Astrocyte of the hippocampus (primary cell): ENCODE data around the gene RARA.

Source experiments
- DNase-seq: peaks from one replicate; pipeline ENCODE4 v3.0.0; 2011; ENCODE audit warnings: low read depth, low spot score

RARA gene

DNA sequence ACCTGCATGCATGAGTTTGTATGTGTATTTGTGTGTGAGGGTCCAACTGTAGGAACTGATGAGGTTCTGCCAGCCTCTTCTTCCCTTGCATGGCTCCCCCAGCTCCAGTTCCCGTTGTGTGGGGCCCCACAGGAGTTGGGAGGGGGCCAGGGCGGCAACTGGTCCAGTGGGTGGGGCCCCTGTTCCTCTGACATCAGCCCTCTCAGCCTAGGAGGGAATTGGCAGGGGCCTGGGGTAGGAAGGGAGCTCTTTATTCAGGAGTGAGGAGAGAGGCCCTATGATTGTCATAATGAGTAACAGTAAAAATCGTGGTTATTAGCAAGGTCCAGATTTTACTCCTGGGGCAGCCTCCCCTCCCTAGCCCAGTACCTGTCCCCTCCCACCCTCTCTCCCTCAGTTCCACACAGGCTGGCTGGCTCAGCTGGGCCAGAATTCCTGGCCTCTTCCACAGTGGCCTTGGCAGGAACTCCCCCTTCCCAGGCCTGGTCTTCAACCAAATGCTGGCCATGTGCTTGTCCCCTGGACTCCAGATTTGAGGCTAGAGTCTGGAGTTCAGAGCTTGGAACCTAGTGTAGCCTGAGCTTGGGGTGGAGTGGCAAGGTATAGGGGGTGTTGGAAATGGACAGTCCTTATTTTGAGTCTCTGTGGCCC, 18.9 kb downstream of the RARA start:
- peak; percentile 19 for DNase-seq

DNA sequence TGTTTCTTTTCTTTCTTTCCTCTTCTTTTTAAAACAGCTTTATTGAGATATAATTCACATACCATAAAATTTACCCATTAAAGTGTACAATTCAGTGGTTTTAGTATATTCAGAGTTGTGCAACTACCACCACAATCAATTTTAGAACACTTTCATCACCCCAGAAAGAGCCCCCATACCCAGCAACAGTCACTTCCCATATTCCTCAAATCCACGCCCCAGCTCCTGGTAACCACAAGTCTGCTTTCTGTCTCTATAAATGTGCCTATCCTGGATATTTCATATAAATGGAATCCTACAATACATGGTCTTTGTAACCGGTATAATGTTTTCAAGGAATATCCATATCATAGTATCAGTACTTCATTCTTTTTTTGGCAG, 19.4 kb downstream of the RARA start:
- DNase-seq, result no peak

DNA sequence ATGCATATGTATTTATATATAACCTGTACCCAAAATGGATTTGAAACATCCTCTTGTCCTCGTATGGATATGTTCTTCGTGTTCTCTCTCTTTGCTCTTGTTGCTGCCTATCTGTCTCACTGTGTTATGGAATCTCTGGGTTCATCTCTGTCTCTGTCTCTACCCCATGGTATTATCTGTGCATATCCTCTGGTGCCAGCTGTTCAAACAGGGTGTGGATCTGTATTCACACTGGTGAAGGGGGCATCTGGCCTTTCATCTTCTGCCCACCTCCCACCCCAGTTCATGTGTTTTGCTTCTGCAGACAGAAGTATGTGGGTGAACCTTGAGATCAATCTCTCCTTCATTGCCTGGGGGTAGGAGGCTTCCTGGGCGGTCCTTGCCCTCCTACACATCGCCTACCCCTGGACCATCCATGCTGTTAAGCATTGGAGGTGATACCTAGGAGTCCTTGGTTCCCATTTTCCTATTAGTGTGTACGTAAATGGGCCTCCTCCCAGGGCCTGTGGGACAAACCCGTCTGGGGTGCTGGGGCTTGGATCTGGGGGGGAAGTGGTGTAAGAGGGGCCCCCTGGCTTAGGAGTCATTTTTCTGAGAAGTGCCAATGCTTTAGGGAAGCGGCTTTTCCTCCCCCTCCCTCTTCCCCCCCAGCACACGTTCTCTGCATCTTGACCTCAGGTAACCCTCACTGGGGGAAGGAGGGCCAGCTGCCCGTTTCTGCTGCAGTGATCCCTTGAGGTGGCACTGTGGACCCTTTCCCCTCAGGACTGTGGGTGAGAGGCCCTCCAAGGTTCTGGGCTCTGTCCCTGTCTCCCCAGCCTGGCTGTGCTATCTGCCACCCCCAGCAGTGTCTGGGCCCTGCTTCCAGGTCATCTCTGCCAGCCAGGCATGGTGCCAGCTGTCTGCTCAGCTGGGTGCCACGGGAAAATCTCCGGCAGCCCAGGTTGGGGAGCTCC, 21.1 kb downstream of the RARA start:
- DNase-seq, result peak; percentile 38

DNA sequence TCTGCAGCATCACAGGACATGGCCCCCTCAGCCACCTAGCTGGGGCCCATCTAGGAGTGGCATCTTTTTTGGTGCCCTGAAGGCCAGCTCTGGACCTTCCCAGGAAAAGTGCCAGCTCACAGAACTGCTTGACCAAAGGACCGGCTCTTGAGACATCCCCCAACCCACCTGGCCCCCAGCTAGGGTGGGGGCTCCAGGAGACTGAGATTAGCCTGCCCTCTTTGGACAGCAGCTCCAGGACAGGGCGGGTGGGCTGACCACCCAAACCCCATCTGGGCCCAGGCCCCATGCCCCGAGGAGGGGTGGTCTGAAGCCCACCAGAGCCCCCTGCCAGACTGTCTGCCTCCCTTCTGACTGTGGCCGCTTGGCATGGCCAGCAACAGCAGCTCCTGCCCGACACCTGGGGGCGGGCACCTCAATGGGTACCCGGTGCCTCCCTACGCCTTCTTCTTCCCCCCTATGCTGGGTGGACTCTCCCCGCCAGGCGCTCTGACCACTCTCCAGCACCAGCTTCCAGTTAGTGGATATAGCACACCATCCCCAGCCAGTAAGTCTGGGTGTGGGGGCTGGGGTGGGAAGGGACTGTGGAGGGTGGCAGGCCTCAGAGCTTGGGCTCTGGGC, 22.0 kb downstream of the RARA start:
- no peak for DNase-seq

DNA sequence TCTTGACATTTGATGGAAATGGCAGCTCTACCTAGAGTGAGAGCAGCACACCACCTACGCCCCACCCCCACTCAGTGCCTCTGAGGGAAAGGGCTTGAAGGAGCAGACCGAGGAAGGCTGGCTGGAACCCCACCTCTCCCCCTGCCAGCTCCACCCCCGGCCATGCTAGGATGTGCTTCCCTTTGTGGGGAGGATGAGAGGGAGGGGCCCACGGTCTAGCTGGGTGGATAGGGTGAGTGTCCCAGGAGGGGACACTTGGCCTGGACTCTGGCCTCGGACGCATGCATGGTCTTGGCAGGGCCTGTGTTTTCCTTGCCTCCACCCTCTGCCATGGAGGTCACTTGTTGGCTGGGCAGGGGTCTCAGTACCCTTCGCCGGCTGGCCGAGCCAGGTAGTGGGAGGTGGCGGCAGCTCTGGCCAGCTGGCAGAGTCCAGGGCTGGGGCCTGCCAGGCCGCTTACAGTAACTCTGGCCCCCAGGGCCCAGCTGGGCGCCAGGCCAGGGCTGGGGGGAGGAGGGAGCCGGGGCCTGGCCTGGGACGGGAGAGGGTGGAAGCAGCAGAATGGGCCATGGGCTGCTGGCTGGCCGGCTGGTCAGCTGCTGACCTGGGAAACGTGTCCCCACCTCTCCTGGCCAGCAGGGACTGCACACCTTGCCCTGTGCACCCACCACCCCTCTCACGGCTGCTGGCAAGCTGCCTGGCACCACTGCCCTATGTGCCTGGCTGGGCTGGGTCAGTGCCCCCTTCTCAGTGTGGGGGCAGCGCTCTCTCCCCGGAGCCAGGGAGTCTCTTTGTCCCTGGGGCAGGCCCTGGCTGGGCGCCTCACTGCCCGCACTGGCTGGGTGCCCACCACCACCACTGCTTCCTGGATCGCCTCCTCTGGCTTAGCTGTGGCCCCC, 23.0 kb downstream of the RARA start:
- peak; percentile 95 for DNase-seq

DNA sequence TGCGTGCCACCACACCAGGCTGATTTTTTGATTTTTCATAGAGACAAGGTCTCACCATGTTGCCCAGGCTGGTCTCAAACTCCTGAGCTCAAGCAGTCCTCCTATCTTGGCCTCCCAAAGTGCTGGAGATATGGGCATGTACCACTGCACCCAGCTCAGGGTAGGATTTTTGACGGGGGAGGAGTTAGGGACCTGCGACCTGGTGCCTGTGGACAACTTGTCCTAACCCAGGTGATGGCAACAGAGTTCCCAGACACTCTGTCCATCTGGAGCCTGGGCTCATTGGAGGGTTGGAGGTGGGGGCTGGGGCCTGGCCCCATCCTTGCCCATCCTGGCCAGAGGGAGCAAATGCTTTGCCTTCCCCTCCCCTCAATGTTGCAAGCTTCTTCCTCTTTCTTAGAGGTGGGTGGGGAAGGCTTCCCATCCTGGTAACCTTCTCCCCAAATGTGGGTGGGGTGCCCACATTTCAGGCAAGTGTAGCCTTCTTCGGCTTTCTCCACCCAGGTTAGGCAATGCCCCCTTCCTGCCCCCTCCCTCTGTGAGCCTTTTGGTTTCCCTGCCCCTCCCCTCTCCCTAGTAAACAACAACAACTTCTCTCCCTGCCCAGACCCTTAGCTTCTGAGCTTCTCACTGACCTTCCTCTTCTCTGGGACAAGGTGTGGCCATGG, 24.9 kb downstream of the RARA start:
- DNase-seq, result no peak

DNA sequence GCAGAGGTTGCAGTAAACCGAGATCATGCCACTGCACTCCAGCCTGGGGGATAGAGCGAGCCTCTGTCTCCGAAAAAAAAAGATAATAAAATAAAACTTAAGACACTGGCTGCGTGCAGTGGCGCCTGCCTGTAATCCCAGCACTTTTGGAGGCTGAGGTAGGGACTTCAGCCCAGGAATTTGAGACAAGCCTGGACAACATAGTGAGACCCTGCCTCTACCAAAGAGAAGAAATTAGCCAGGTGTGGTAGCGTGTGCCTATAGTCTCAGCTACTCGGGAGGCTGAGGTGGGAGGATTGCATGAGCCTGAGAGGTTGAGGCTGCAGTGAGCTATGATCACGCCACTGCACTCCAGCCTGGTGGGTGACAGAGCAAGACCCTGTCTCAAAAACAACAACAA, 26.6 kb downstream of the RARA start:
- no peak for DNase-seq

DNA sequence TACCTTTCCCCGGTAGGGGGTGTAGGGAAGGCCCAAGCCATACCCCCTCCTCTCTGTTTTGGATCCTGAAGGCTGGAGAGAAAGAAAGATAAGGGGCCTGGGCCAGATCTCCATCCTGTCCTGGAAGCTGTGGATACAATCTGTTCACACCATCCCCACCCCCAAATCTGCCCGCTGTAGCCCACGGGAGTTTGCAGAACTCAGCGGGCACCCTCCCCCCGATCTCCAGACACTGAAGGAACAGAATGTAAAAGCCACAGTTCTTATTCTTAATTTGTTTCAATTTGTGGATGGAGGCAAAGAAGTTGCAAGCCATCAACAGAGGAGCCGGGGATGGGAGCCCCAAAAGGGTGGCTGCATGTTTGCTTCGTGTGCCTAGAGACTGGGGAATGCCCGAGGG, 28.4 kb downstream of the RARA start:
- DNase-seq, result no peak

DNA sequence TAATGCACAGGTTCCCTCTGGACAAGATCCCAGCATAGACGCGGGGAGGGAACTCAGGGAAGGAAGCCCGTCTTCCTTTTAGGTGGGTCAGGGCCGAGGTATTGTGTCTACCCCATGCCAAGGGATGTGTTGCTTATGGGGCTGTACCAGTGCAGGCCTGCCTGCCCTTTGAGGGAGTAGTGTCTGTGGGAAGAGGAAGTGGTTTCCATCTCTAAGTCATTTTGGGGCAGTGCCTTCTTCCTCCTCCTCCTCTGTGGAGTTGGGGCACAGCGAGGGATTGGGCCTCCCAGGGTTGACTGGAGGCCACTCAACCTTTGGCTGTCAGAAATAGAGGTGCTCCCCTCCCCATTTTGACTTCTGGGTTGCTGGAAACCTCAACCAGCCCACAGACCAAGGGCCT, 29.1 kb downstream of the RARA start:
- DNase-seq, result no peak

DNA sequence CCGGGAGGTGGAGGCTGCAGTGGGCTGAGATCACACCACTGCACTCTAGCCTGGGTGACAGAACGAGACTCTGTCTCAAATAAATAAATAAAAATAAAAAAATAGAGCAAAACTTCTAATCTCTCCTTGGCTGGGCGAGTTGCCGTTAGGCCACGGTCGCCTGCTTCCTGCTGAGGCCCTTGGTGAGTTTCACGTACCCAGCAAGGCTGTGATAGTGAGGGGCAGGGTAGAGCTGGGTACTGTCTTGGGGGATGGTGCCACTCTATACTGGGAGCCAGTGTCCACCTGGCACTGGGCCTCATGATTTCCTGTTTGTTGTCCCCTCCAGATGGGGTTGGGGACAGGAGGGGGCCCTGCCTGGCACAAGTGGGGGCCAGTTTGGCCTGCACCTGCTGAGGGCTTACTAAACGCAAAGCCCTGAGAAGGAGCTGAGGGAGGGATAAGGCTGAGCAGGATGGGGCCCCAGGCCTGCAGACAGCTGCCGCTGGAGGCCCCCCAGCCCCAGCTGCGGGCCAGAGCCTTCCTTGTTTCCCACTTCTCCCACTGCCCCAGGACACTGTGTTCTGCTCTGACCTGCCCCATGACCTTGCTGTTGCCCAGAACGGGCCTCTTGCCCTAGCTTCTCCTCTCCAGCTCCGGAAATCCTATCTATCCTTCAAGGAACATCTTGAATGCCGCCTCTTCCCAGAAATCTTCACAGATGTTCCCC, 30.1 kb downstream of the RARA start:
- DNase-seq, result no peak

DNA sequence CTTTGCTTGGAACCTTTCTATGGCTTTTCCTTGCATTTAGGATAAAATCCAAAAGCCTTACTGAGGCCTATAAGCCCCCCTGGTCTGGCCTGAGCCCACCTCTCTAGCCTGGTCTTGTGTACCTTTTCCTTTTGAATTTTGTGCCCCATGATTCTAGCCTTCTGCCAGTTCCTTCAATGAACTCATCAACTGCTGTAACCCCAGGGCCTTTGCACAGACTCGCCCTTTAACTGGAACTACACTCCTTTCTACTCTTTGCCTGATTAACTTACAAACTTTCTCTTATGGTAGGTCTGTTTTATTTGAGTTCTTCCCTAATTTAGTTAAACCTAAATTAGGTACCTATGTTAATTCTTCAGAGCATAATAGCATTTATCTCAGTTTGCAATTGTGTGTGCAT, 31.3 kb downstream of the RARA start:
- no peak for DNase-seq

DNA sequence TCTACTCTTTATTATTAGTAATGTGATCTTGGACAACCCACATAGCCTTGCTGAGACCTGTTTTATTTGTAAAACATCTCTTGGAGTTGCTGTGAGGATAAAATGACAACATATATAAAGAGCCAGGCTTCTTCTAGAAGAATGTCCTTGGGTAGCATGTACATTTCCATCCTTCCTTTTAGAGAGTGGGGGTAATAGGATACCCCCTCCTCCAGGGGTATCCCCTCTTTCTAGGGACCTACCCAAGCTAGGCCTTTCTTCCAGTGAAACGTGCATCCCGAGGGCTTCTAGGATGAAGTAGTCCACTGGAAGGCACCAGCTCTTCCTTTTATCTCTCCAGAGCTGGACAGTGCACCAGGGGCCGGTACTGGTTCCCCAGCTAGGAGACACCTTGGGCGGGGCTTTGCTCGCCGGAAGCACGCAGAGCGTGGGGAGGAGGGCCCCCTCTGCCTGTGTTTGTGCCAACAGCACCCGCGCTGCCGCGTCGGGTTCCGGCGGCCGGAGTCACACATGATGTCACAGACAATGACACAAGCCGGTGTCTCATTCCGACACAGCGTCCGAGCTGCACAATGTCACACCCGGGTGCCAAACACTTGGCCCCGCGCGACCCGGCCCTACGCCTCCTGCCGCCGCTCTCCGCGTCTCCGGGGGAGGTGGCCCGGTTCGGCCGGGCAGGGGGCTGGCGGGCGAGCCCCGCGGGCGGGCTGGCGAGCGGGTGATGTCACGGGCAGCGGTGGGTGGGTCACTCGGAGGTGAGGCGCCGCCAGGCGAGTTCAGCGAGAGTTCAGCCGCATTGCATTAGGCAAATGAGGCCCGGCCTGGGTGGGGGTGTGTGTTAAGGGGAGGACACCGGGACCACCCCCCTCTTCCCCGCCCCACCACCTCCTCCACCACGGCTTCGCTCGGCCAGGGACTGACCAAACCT, 32.2 kb downstream of the RARA start:
- DNase-seq, result peak; percentile 93

DNA sequence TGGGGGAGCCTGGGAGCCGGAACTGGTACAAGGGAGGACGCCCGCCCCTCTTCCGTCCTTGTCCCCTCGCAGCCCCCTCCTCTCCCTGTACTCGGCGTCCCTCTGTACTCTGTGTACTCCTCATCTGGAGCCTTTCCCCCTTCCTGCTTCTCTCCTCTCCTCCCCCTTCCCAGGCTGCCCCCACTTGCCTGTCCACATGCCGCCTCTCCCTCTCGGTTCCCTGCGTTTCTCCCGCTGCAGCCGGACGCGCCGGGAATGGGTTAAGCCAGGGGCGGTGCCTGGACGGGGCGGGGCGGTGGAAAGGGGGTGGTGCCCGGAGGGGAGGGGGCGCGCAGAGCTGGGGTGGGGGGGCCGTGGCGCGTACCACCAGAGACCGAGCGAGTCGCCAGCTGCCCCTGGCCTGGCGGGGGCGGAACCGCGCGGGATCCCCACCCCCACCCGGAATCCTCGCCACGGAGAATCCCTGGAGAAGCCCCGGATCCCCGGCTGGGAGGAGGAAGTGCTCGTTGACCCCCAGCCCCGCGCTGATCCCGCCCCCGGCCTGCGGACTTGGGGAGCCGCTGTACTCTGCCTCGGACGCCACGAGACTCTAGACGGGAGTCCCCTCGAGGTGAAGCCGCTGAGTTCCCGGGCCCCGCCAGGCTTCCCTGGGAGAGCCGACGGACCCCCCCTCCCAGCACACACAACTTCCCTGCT, 33.0 kb downstream of the RARA start:
- peak; percentile 92 for DNase-seq

DNA sequence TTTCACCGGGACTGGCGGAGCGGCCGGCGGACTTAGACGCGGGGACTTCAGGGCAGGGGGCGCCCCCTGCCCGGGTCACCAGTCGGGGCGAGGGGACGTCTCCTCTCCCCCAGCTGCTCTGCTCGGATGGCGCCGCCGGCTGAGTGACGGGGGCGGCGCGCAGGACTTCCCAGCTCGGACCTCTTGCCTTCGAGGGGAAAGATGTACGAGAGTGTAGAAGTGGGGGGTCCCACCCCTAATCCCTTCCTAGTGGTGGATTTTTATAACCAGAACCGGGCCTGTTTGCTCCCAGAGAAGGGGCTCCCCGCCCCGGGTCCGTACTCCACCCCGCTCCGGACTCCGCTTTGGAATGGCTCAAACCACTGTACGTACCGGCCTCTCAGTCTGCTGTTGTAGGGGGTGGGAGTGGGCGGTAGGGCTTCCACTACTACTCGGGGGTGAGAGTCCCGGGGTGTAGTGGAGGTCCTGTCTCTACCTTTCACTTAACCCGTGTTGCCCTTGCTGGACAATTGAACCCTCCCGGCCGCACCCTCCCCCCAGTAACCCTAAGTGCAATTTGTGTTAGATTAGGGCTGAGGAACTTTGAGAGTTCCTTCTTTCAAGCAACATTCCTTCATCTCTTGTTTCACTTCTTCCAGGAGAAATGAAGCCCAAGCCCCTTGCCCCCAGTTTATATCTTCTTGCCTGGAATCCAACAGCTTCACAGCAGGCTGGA, 33.7 kb downstream of the RARA start:
- DNase-seq, result peak; percentile 47

DNA sequence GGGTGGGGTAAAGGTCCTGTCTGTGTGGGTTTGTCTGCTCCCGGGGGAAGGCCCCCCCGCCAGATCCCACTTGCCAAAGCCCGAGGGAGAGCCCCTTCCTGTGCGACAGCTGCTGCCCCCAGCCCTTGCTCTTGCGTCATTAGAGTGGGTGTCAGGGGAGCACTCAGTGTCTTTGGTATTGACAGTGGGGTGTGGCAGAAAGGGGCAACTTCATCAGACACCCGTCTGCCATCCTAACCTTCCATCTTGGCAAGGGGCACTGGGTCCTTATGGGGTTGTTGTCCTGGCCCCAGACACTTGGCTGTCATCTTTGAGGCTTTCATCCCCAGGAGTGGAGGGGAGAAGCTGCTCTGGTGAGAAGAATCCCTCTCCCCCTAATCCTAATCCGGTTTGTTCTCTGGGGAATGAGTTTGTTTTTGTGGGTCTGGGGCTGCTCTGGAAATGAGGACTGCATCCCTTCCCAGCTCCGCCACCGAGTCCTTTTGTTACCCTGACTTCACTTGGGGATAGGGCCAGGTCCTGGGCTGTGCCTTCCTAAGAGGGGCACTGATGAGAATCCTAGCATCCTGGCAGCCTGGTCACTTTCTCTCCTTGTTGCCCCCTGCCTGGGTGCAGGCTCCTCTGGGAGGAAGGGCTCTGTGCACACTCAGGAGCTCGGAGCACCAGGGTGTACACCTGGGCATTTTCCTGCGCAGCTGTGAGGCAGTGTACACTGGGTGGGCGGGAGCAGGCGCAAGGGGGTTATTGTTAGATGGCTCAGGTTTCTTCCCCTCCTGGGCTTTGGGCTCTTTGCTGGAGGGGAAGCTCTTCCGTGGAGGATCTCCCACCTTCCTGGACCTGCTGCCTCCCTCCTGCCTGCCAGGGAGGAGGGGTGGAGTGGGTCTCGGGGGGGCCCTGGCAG, 34.5 kb downstream of the RARA start:
- peak; percentile 37 for DNase-seq

DNA sequence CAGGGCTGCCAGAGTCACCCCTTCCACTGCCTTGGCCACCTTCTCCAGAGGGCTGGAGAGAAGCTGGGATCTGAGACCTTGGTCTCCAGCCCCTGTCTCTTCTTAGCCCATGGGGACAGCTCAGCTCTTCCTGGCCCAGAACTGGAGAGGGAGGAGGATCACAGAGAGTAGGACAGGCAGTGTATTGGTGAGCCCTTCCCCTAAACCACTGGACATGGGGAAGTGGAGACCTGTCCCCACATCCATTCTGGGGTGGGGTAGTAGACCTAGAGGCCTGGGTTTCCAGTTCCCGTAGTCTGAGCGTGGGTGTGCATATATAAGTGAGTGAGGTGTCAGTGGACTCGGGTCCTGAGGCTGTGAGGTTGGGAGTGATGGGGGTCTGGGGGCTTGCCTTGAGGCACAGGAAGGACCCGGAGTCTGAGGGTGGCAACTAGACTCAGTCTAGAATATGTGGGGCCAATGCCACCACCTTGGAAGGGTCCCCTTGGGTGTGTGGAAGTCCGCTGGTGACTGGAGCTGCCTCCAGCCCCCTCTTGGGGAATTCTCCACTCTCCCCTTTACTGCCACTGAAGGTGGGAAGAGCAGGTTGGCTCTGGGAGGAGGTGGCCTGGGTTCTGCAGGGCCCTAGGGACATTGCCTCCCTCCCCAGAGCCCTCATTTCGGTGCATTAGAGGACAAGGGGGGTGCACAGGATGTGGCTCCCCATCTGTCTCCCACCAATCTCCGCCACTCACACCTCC, 35.6 kb downstream of the RARA start:
- DNase-seq, result peak; percentile 19
